K562 (cell line): ENCODE results near the gene FN3K. TPM values are rescaled to one million over a fixed set of nuclear protein-coding genes. Genes with fewer than 3 reads are reported as not detected.
A peak's percentile ranks its signal among the peaks of the same experiment; 100 is the strongest.

ENCODE experiments used
- ATF3 ChIP-seq, 2 experiments: fragments of 450-650 bp in 1 of 2; sonication (generic) in 1 of 2; formaldehyde crosslinking in 1 of 2; IDR thresholded peaks in 1 of 2; conservative IDR thresholded peaks in 1 of 2; 2 replicates each; pipeline versions ENCODE4 v1.6.1 to v1.8.1; 2016 to 2023; ENCODE audit warnings: mild to moderate bottlenecking in 2 of 2, moderate library complexity in 2 of 2, inconsistent platforms in 1 of 2, missing genetic modification reagents in 1 of 2
- BCOR ChIP-seq: fragments of 450-650 bp; IDR thresholded peaks from 2 replicates; pipeline ENCODE4 v1.6.1; 2016
- BHLHE40 ChIP-seq: IDR thresholded peaks from 2 replicates; pipeline ENCODE4 v1.6.1; 2011; ENCODE audit warnings: low read length, improper control_type of control experiment
- BRD4 ChIP-seq: fragments of 200-600 bp; sonication (generic); IDR thresholded peaks from 2 replicates; pipeline ENCODE4 v1.6.1; 2017; ENCODE audit warnings: inconsistent platforms
- ELK1 ChIP-seq: sonication (generic); formaldehyde crosslinking; IDR thresholded peaks from 2 replicates; pipeline ENCODE4 v1.8.1; 2022; ENCODE audit warnings: missing genetic modification reagents
- ELK3 ChIP-seq: fragments of 450-650 bp; formaldehyde crosslinking; IDR thresholded peaks from 2 replicates; pipeline ENCODE4 v1.4.0; 2020; ENCODE audit warnings: mild to moderate bottlenecking
- FOXK2 ChIP-seq, 2 experiments: fragments of 450-650 bp; IDR thresholded peaks in 1 of 2; conservative IDR thresholded peaks in 1 of 2; 2 replicates each; pipeline ENCODE4 v1.6.1; 2016; ENCODE audit warnings: low read depth in 2 of 2, mild to moderate bottlenecking in 1 of 2
- ILF3 ChIP-seq: fragments of 450-650 bp; IDR thresholded peaks from 2 replicates; pipeline ENCODE4 v1.6.1; 2018; ENCODE audit warnings: antibody characterized with exemption, mild to moderate bottlenecking, moderate library complexity, borderline replicate concordance
- MAZ ChIP-seq, 2 experiments: fragments of 450-650 bp in 1 of 2; sonication (generic) in 1 of 2; formaldehyde crosslinking; IDR thresholded peaks in 1 of 2; conservative IDR thresholded peaks in 1 of 2; 2 replicates each; pipeline versions ENCODE4 v1.4.0 to v1.5.0; 2020; ENCODE audit warnings: mild to moderate bottlenecking in 1 of 2, missing genetic modification reagents in 1 of 2
- MXI1 ChIP-seq: IDR thresholded peaks from 2 replicates; pipeline ENCODE4 v1.6.1; 2011; ENCODE audit warnings: low read depth, mild to moderate bottlenecking, improper control_type of control experiment, low read length
- NCOA4 ChIP-seq: fragments of 450-650 bp; IDR thresholded peaks from 2 replicates; pipeline ENCODE4 v1.6.1; 2018; ENCODE audit warnings: mild to moderate bottlenecking; ENCODE audit not compliant: partially characterized antibody
- NR2C2 ChIP-seq, 2 experiments: fragments of 200-800 bp in 1 of 2; sonication (Bioruptor generic) in 1 of 2; sonication (generic) in 1 of 2; formaldehyde crosslinking in 1 of 2; IDR thresholded peaks; 2 replicates each; pipeline versions ENCODE4 v1.6.1 to v1.8.0; 2016 to 2022; ENCODE audit warnings: mild to moderate bottlenecking in 1 of 2, missing compliant biosample characterization in 1 of 2, missing genetic modification characterization in 1 of 2, missing genetic modification reagents in 1 of 2
- NRF1 ChIP-seq, 2 experiments: fragments of 450-650 bp; IDR thresholded peaks in 1 of 2; conservative IDR thresholded peaks in 1 of 2; 2 replicates each; pipeline ENCODE4 v1.6.1; 2014; ENCODE audit warnings: mild to moderate bottlenecking in 2 of 2
- PHF20 ChIP-seq: fragments of 450-650 bp; IDR thresholded peaks from 2 replicates; pipeline ENCODE4 v1.6.1; 2018; ENCODE audit not compliant: partially characterized antibody
- PML ChIP-seq: IDR thresholded peaks from 2 replicates; pipeline ENCODE4 v1.6.1; 2012; ENCODE audit warnings: low read length, inconsistent platforms
- RCOR1 ChIP-seq, 2 experiments: IDR thresholded peaks; 2 replicates each; pipeline ENCODE4 v1.6.1; 2012; ENCODE audit warnings: low read depth in 2 of 2, low read length in 2 of 2, borderline replicate concordance in 1 of 2, improper control_type of control experiment in 1 of 2
- SMARCA5 ChIP-seq: fragments of 450-650 bp; IDR thresholded peaks from 2 replicates; pipeline ENCODE4 v1.6.1; 2016
- ZFP91 ChIP-seq: sonication (generic); formaldehyde crosslinking; IDR thresholded peaks from 2 replicates; pipeline ENCODE4 v1.8.0; 2022; ENCODE audit warnings: mild to moderate bottlenecking, missing genetic modification reagents
- ZNF511 ChIP-seq: sonication (generic); formaldehyde crosslinking; IDR thresholded peaks from 2 replicates; pipeline ENCODE4 v1.8.0; 2022; ENCODE audit warnings: mild to moderate bottlenecking, missing genetic modification reagents
- ZNF695 ChIP-seq: fragments of 450-650 bp; formaldehyde crosslinking; IDR thresholded peaks from 2 replicates; pipeline ENCODE4 v1.4.0; 2020; ENCODE audit warnings: mild to moderate bottlenecking, moderate library complexity
- ZNF707 ChIP-seq: fragments of 250-450 bp; sonication (Bioruptor Pico); conservative IDR thresholded peaks from 2 replicates; pipeline ENCODE4 v1.8.0; 2022; ENCODE audit warnings: inconsistent platforms, mild to moderate bottlenecking, moderate library complexity
- polyA plus RNA-seq, 8 experiments: library from polyadenylated mRNA; depleted of rRNA in 4 of 8; stranded (reverse) in 5 of 8; unstranded in 3 of 8; fragments of >200 nt; fragmentation: Nextera tagmentation in 2 of 8; fragmentation: Illumina TruSeq in 1 of 8; extraction: Ambion mirVana in 2 of 8; extraction: Trizol in 1 of 8; gene quantifications; 2 replicates each; pipeline versions ENCODE4 v1.2.1 to v1.2.3, GENCODE V29; 2011 to 2014; ENCODE audit warnings: inconsistent platforms in 1 of 8, missing spikeins in 1 of 8
- total RNA-seq, 7 experiments: library from RNA; depleted of rRNA in 6 of 7; stranded (reverse); fragments of >200 nt in 6 of 7; fragmentation: Illumina TruSeq in 2 of 7; extraction: Trizol in 2 of 7; gene quantifications; 2 replicates each; pipeline versions ENCODE4 v1.2.1 to v1.2.3, GENCODE V29; 2011 to 2021; ENCODE audit warnings: low replicate concordance in 1 of 7

The FN3K gene
- total and polyA plus RNA-seq, 9 of the 15 experiments (the other 6 are each of a cell fraction or from before 2014, with no cell fraction given) = 0.08 to 22.7 (median 3.8) TPM

GRCh38 chr17:82716203-82717010 lies 19.0 kb upstream of the FN3K start, which contains the start of gene FN3KRP (continued):
- no peak for TF ChIP-seq RCOR1 (IDR thresholded peaks at IDR 0.05; ENCODE audit: borderline replicate concordance in 1 of 2, low read depth in 2 of 2, low read length in 2 of 2)
- no peak for TF ChIP-seq ELK1 (CRISPR knock-in tag)
- 0 out of 4 replicates have a peak, but pooled peaks of 1 of the 2 experiments have one; percentile 16 for TF ChIP-seq MAZ (CRISPR knock-in tag; conservative IDR thresholded peaks at IDR 0.05 in 1 of 2, IDR thresholded peaks at IDR 0.05 in 1 of 2)
- TF ChIP-seq BCOR = no peak
- TF ChIP-seq PHF20 = peak; percentile 67
- TF ChIP-seq PML = 0 out of 2 replicates have a peak, but pooled peaks have one; percentile 33
- no peak for TF ChIP-seq NR2C2 (CRISPR knock-in tag; IDR thresholded peaks at IDR 0.05)
- 0 out of 2 replicates have a peak, but pooled peaks have one; percentile 20 for TF ChIP-seq NR2C2 (tag; IDR thresholded peaks at IDR 0.05)
- TF ChIP-seq ZNF695 (CRISPR knock-in tag) = no peak
- no peak for TF ChIP-seq ZFP91 (CRISPR knock-in tag)
- no peak for TF ChIP-seq ELK3
- TF ChIP-seq NRF1 (conservative IDR thresholded peaks at IDR 0.05 in 1 of 2, IDR thresholded peaks at IDR 0.05 in 1 of 2) = no peak; a peak in 1 of 4 replicates
- TF ChIP-seq FOXK2 (conservative IDR thresholded peaks at IDR 0.05 in 1 of 2, IDR thresholded peaks at IDR 0.05 in 1 of 2; ENCODE audit: low read depth in 2 of 2) = no peak
- TF ChIP-seq ATF3 (IDR thresholded peaks at IDR 0.05) = peak; percentile 73
- no peak for TF ChIP-seq ATF3 (CRISPR knock-in tag; conservative IDR thresholded peaks at IDR 0.05)
- TF ChIP-seq ILF3 = no peak
- TF ChIP-seq BHLHE40 = peak; percentile 85
- no peak for TF ChIP-seq ZNF707 (CRISPR knock-in tag)
- TF ChIP-seq ZNF511 = peak; percentile 49; the same call in 1 of the 2 replicates
- TF ChIP-seq MXI1 = peak; percentile 40; the same call in 1 of the 2 replicates
- no peak for TF ChIP-seq BRD4
- TF ChIP-seq SMARCA5 = no peak
- TF ChIP-seq NCOA4 = no peak
